ENCODE measurements around the gene MDK. TPM values are rescaled to one million over a fixed set of nuclear protein-coding genes. Genes with fewer than 3 reads are reported as not detected.

MDK gene
- total and polyA plus RNA-seq, 4 donors: 2.3 to 41.8 (median 13.5) TPM

GRCh38 chr11:46347637-46348311 lies 33.7 kb upstream of the MDK start:
- TF ChIP-seq FOXA1 (IDR thresholded peaks at IDR 0.05) (no peak), SP1 (IDR thresholded peaks at IDR 0.05) (no peak), EGR1 (IDR thresholded peaks at IDR 0.05; ENCODE audit: low read depth in 2 of 2) (no peak), RXRA (IDR thresholded peaks at IDR 0.05) (no peak), HNF4A (conservative IDR thresholded peaks at IDR 0.05) (no peak), MAX (IDR thresholded peaks at IDR 0.05) (no peak), JUND (IDR thresholded peaks at IDR 0.05) (no peak)
- H3K9me3 ChIP-seq (ENCODE audit: control insufficient read depth in 4 of 4, low read length in 3 of 4): no peaks in the 10 kb centered on the region
- H3K4me3 ChIP-seq (ENCODE audit: low read depth in 1 of 3, low read length in 3 of 3): peak overlapping the region; percentile 45 to 88 (median 71)
- no peak for DNase-seq (ENCODE audit: low spot score)
- peak overlapping the region; percentile 24 to 43 for H3K9ac ChIP-seq (ENCODE audit: low read depth in 1 of 2, low read length in 2 of 2)
- H3K27ac ChIP-seq (ENCODE audit: low read depth in 1 of 2, low read length in 2 of 2): peak overlapping the region; percentile 42 to 43
- WGBS: 17% methylated on average over 63 of the region's 63 CpGs
- peaks cover 0 to 42% (median 30%) of the 10 kb centered on the region in 4 donors for H3K4me1 ChIP-seq (ENCODE audit: control insufficient read depth in 4 of 4, insufficient read depth in 4 of 4, low read length in 3 of 4)
- H3K27me3 ChIP-seq (ENCODE audit: control insufficient read depth in 4 of 4, insufficient read depth in 4 of 4, low read length in 3 of 4): no peaks in the 10 kb centered on the region
- H3K36me3 ChIP-seq (ENCODE audit: control insufficient read depth in 4 of 4, insufficient read depth in 3 of 4, low read depth in 1 of 4, low read length in 3 of 4): no peaks in the 10 kb centered on the region

- Histone ChIP-seq H3K27me3 (ENCODE audit: control insufficient read depth in 4 of 4, insufficient read depth in 4 of 4, low read length in 3 of 4) (no peaks in the 10 kb centered on the region), H3K36me3 (ENCODE audit: control insufficient read depth in 4 of 4, insufficient read depth in 3 of 4, low read depth in 1 of 4, low read length in 3 of 4) (no peaks in the 10 kb centered on the region), H3K4me3 (ENCODE audit: low read depth in 1 of 3, low read length in 3 of 3) (peak overlapping the region; percentile 45 to 88 (median 71)), H3K9ac (ENCODE audit: low read depth in 1 of 2, low read length in 2 of 2) (peak overlapping the region in 1 of 2 donors; percentile 43), H3K9me3 (ENCODE audit: control insufficient read depth in 4 of 4, low read length in 3 of 4) (no peaks in the 10 kb centered on the region), H3K27ac (ENCODE audit: low read depth in 1 of 2, low read length in 2 of 2) (peak overlapping the region; percentile 38 to 42), H3K4me1 (ENCODE audit: control insufficient read depth in 4 of 4, insufficient read depth in 4 of 4, low read length in 3 of 4) (peaks cover 0 to 42% (median 31%) of the 10 kb centered on the region in 4 donors)
- TF ChIP-seq RXRA (IDR thresholded peaks at IDR 0.05): no peak
- TF ChIP-seq FOXA2 (IDR thresholded peaks at IDR 0.05): no peak
- no peak for TF ChIP-seq TAF1 (conservative IDR thresholded peaks at IDR 0.05)
- TF ChIP-seq ATF3 (IDR thresholded peaks at IDR 0.05): no peak
- no peak for TF ChIP-seq YY1 (IDR thresholded peaks at IDR 0.05)
- TF ChIP-seq FOXA1 (IDR thresholded peaks at IDR 0.05): no peak
- TF ChIP-seq ZBTB33 (IDR thresholded peaks at IDR 0.05): no peak
- no peak for TF ChIP-seq GABPA (IDR thresholded peaks at IDR 0.05 in 1 of 2, conservative IDR thresholded peaks at IDR 0.05 in 1 of 2)
- TF ChIP-seq HNF4G (IDR thresholded peaks at IDR 0.05): no peak
- TF ChIP-seq MAX (IDR thresholded peaks at IDR 0.05): no peak
- no peak for TF ChIP-seq HNF4A (conservative IDR thresholded peaks at IDR 0.05)
- no peak for TF ChIP-seq REST (IDR thresholded peaks at IDR 0.05)
- no peak for TF ChIP-seq NR2F2 (IDR thresholded peaks at IDR 0.05)
- no peak for TF ChIP-seq RAD21 (IDR thresholded peaks at IDR 0.05)
- TF ChIP-seq JUND (IDR thresholded peaks at IDR 0.05): no peak
- no peak for TF ChIP-seq SP1 (IDR thresholded peaks at IDR 0.05)
- TF ChIP-seq CTCF (IDR thresholded peaks at IDR 0.05; ENCODE audit: low read depth, low read length, missing input control): no peak
- TF ChIP-seq EGR1 (IDR thresholded peaks at IDR 0.05; ENCODE audit: low read depth in 2 of 2): no peak
- DNase-seq (ENCODE audit: low spot score): no peak
- 64% methylated on average over 18 of the region's 18 CpGs for WGBS
Measured at GRCh38 chr11:46348566-46349401, 32.7 kb upstream of the MDK start.
